A673 (cell line): ENCODE results near the gene GRID2. TPM values are rescaled to one million over a fixed set of nuclear protein-coding genes. Genes with fewer than 3 reads are reported as not detected.

Experiments
- BruUV-seq: library from RNA; stranded (reverse); fragments of 400-500 nt; replicated peaks from 2 replicates; lab custom pipeline; 2021; lab: Mats Ljungman, UMichigan
- CTCF ChIA-PET: fragments of 300-600 bp; sonication (Branson Sonifier 250); formaldehyde crosslinking; loops from one replicate; lab custom pipeline; 2022; ENCODE audit warnings: antibody characterized with exemption; lab: Charles Lee
- POLR2A ChIA-PET: fragments of 300-600 bp; sonication (Branson Sonifier 250); formaldehyde crosslinking; loops from one replicate; lab custom pipeline; 2022; ENCODE audit warnings: antibody characterized with exemption; ENCODE audit not compliant: low non-redundant PET; lab: Charles Lee
- DNase-seq: peaks from one replicate; pipeline ENCODE4 v3.0.0-alpha.2; 2015; ENCODE audit warnings: low spot score
- H3K27ac ChIP-seq: fragments of 200-600 bp; sonication (generic); 2 replicates; pipeline ENCODE4 v1.5.1; 2016; ENCODE audit warnings: mixed run types, low read depth, mild to moderate bottlenecking, mixed read lengths, antibody characterized with exemption, low read length; ENCODE audit not compliant: poor library complexity, severe bottlenecking
- H3K27me3 ChIP-seq: fragments of 200-600 bp; sonication (generic); replicated peaks from 2 replicates; pipeline ENCODE4 v1.6.1; 2017; ENCODE audit warnings: mixed run types, low read depth, mild to moderate bottlenecking, mixed read lengths, antibody characterized with exemption, low read length; ENCODE audit not compliant: insufficient read depth, poor library complexity
- H3K36me3 ChIP-seq: fragments of 200-600 bp; sonication (generic); 2 replicates; pipeline ENCODE4 v1.6.1; 2016; ENCODE audit warnings: mixed run types, mild to moderate bottlenecking, mixed read lengths, antibody characterized with exemption, low read length; ENCODE audit not compliant: insufficient read depth, poor library complexity, severe bottlenecking
- H3K4me1 ChIP-seq: fragments of 200-600 bp; sonication (generic); 2 replicates; pipeline ENCODE4 v1.6.1; 2017; ENCODE audit warnings: mixed run types, mild to moderate bottlenecking, mixed read lengths, antibody characterized with exemption, low read length; ENCODE audit not compliant: insufficient read depth, poor library complexity, severe bottlenecking
- H3K4me3 ChIP-seq: fragments of 200-600 bp; sonication (generic); 2 replicates; pipeline ENCODE4 v1.5.1; 2016; ENCODE audit warnings: low read depth, mixed run types, mild to moderate bottlenecking, mixed read lengths, low read length; ENCODE audit not compliant: poor library complexity, severe bottlenecking
- H3K9me3 ChIP-seq: fragments of 200-600 bp; sonication (generic); 2 replicates; pipeline ENCODE4 v1.6.1; 2016; ENCODE audit warnings: mixed run types, low read depth, mild to moderate bottlenecking, mixed read lengths, antibody characterized with exemption, low read length; ENCODE audit not compliant: poor library complexity, severe bottlenecking
- CTCF ChIP-seq: fragments of 300-800, 200-600 bp; sonication (generic); conservative IDR thresholded peaks from 2 replicates; pipeline ENCODE4 v1.5.1; 2017; ENCODE audit warnings: low read depth, mild to moderate bottlenecking, antibody characterized with exemption, low read length, moderate library complexity, mixed read lengths
- EZH2 ChIP-seq: fragments of 200-600 bp; sonication (generic); IDR thresholded peaks from 2 replicates; pipeline ENCODE4 v1.6.1; 2017; ENCODE audit warnings: borderline replicate concordance, low read depth, mild to moderate bottlenecking, mixed read lengths, antibody characterized with exemption, low read length; ENCODE audit not compliant: poor library complexity, severe bottlenecking
- intact Hi-C: fragments of 100-400 bp; cut with micrococcal nuclease; formaldehyde crosslinking; loops from one replicate; pipeline ENCODE4 v1.10.0; 2022; ENCODE audit not compliant: unreplicated experiment
- total RNA-seq: library from RNA; stranded (reverse); gene quantifications from 2 replicates; pipeline ENCODE4 v1.2.3, GENCODE V29; 2021

Gene GRID2
- total RNA-seq, 1 experiment from 2014 or later, result not detected

- no TSS peak for BruUV-seq
- ChIA-PET CTCF (no interaction called here), POLR2A (no interaction called here)
- TF ChIP-seq CTCF (no peak), EZH2 (no peak)
- intact Hi-C loops, result no loop called here
- no peak for DNase-seq
- H3K27ac ChIP-seq, result no peak overlapping the region
- no peaks in the 10 kb centered on the region for H3K4me1 ChIP-seq
- no peaks in the 10 kb centered on the region for H3K27me3 ChIP-seq
- no peaks in the 10 kb centered on the region for H3K9me3 ChIP-seq
- H3K36me3 ChIP-seq, result no peaks in the 10 kb centered on the region
- H3K4me3 ChIP-seq, result no peak overlapping the region
Observed at GRCh38 chr4:92255920-92256244, 47.9 kb upstream of the GRID2 start.

DNA sequence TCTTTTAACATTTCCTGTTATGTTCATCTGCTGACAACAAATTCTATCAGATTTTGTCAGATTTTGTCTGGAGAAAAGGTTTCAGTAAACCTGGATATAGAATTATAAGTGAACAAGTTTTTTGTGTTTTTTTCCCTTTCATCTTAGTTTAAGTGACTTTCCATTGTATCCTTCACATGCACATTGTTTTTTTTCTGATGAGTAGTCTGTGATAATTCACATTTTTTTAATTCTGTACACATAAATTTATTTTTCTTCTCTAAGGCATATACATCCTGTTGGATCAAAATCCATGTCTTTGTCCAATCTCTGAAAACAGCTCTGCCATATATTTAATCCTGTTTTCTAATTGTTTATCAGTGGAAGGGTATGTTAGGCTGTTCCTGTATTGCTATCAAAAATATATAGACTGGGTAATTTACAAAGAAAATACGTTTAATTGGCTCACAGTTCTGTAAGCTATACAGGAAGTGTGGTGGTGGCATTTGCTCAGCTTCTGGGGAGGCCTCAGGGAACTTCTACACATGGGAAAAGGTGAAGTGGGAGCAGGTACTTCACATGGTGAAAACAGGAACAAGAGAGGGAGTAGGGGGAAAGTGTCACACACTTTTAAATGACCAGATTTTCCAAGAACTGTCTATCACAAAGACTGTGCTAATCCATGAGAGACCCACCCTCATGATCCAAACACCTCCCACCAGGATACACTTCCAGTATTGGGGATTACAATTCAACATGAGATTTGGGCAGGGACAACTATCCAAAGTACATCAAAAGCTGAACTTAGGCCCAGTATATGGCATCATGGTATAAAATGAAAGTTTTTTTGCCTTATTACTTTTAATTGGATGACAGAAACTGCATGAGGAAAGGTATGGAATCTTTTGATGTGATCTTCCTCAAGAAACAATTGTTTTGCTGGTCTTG lies 45.6 kb upstream of the GRID2 start:
- no peaks in the 10 kb centered on the region for H3K9me3 ChIP-seq
- BruUV-seq, result no TSS peak
- ChIA-PET POLR2A (no interaction called here), CTCF (no interaction called here)
- H3K27me3 ChIP-seq, result no peaks in the 10 kb centered on the region
- no peak for DNase-seq
- TF ChIP-seq EZH2 (no peak), CTCF (no peak)
- H3K27ac ChIP-seq, result no peak overlapping the region
- H3K4me1 ChIP-seq, result no peaks in the 10 kb centered on the region
- H3K36me3 ChIP-seq, result no peaks in the 10 kb centered on the region
- intact Hi-C loops, result no loop called here
- no peak overlapping the region for H3K4me3 ChIP-seq

- ChIA-PET POLR2A (no interaction called here), CTCF (no interaction called here)
- Histone ChIP-seq H3K9me3 (no peaks in the 10 kb centered on the region), H3K4me3 (no peak overlapping the region), H3K27ac (no peak overlapping the region), H3K27me3 (no peaks in the 10 kb centered on the region), H3K36me3 (no peaks in the 10 kb centered on the region), H3K4me1 (no peaks in the 10 kb centered on the region)
- no TSS peak for BruUV-seq
- intact Hi-C loops, result no loop called here
- no peak for DNase-seq
- TF ChIP-seq CTCF, result no peak
- TF ChIP-seq EZH2, result no peak
Observed at GRCh38 chr4:92261256-92261655, 42.5 kb upstream of the GRID2 start.
